ENCODE measurements around the gene LEFTY1. TPM values are rescaled to one million over a fixed set of nuclear protein-coding genes. Genes with fewer than 3 reads are reported as not detected.
"Not testable (repeated sequence)": the region's sequence is repeated elsewhere in the genome, so short reads cannot be mapped to it uniquely, and the experiment has no call there.

The LEFTY1 gene
- total and polyA plus RNA-seq, 2 experiments from 2014 or later, result 0.83 TPM; not detected in 1

- Histone ChIP-seq H3K4me1 (ENCODE audit: low read depth) (no peaks in the 10 kb centered on the region), H3K36me3 (no peaks in the 10 kb centered on the region), H3K9me3 (ENCODE audit: low read depth) (no peaks in the 10 kb centered on the region), H3K27ac (no peak overlapping the region), H3K4me3 (no peak overlapping the region), H3K27me3 (no peaks in the 10 kb centered on the region)
- DNase-seq (ENCODE audit: low read depth in 1 of 2, low spot score in 1 of 2), result no peak
- no peak for TF ChIP-seq CTCF (IDR thresholded peaks at IDR 0.05; ENCODE audit: low read depth, low read length)
Observed at GRCh38 chr1:225888289-225888897, 553 bp downstream of the LEFTY1 start.

GRCh38 chr1:225887554-225888288 lies 1.2 kb downstream of the LEFTY1 start:
- not testable (repeated sequence) for DNase-seq (ENCODE audit: low read depth in 1 of 2, low spot score in 1 of 2); H3K9me3 ChIP-seq (ENCODE audit: low read depth); H3K27ac ChIP-seq; H3K27me3 ChIP-seq; H3K4me3 ChIP-seq; H3K4me1 ChIP-seq (ENCODE audit: low read depth); H3K36me3 ChIP-seq

- H3K27ac ChIP-seq, result no peak overlapping the region
- no peak for DNase-seq (ENCODE audit: low read depth in 1 of 2, low spot score in 1 of 2)
- no peaks in the 10 kb centered on the region for H3K4me1 ChIP-seq (ENCODE audit: low read depth)
- no peaks in the 10 kb centered on the region for H3K27me3 ChIP-seq
- H3K9me3 ChIP-seq (ENCODE audit: low read depth), result no peaks in the 10 kb centered on the region
- no peak overlapping the region for H3K4me3 ChIP-seq
- no peak for TF ChIP-seq CTCF (IDR thresholded peaks at IDR 0.05; ENCODE audit: low read depth, low read length)
- no peaks in the 10 kb centered on the region for H3K36me3 ChIP-seq
Observed at GRCh38 chr1:225887030-225887314, 2.0 kb downstream of the LEFTY1 start.

GRCh38 chr1:225886159-225887029 lies 2.6 kb downstream of the LEFTY1 start:
- no peaks in the 10 kb centered on the region for H3K4me1 ChIP-seq (ENCODE audit: low read depth)
- TF ChIP-seq CTCF (IDR thresholded peaks at IDR 0.05; ENCODE audit: low read depth, low read length), result no peak
- H3K36me3 ChIP-seq, result no peaks in the 10 kb centered on the region
- no peak overlapping the region for H3K27ac ChIP-seq
- H3K4me3 ChIP-seq, result no peak overlapping the region
- no peak for DNase-seq (ENCODE audit: low read depth in 1 of 2, low spot score in 1 of 2)
- H3K9me3 ChIP-seq (ENCODE audit: low read depth), result no peaks in the 10 kb centered on the region
- H3K27me3 ChIP-seq, result no peaks in the 10 kb centered on the region

- H3K4me3 ChIP-seq, result no peak overlapping the region
- TF ChIP-seq CTCF (IDR thresholded peaks at IDR 0.05; ENCODE audit: low read depth, low read length), result no peak
- H3K27me3 ChIP-seq, result no peaks in the 10 kb centered on the region
- no peak for DNase-seq (ENCODE audit: low read depth in 1 of 2, low spot score in 1 of 2)
- H3K9me3 ChIP-seq (ENCODE audit: low read depth), result no peaks in the 10 kb centered on the region
- no peaks in the 10 kb centered on the region for H3K36me3 ChIP-seq
- H3K4me1 ChIP-seq (ENCODE audit: low read depth), result no peaks in the 10 kb centered on the region
- no peak overlapping the region for H3K27ac ChIP-seq
Observed at GRCh38 chr1:225885336-225885735, 3.6 kb downstream of the LEFTY1 start.
